CD4-positive, CD25-positive, alpha-beta regulatory T cell (primary cell): ENCODE data around the gene EDN2. TPM values are rescaled to one million over a fixed set of nuclear protein-coding genes. Genes with fewer than 3 reads are reported as not detected.

ENCODE experiments used
- ATAC-seq, 2 donors: fragments of 150-1000 bp; cut with Tn5 transposase; one replicate each; pipeline ENCODE4 v1.10.0; 2021; ENCODE audit warnings: low read depth in 2 of 2, moderate number of reproducible peaks in 2 of 2, moderate library complexity in 1 of 2
- DNase-seq, 3 donors: peaks; one replicate each; pipeline versions ENCODE4 v3.0.0 to v3.0.0-alpha.2; 2012 to 2022; ENCODE audit warnings: mixed read lengths in 1 of 3
- H3K27ac ChIP-seq: one replicate; pipeline ENCODE4 v1.7.0; 2013; ENCODE audit warnings: mild to moderate bottlenecking, low read length; ENCODE audit not compliant: insufficient read depth, poor library complexity, severe bottlenecking
- H3K27me3 ChIP-seq: one replicate; pipeline ENCODE4 v1.7.0; 2013; ENCODE audit warnings: low read length; ENCODE audit not compliant: control insufficient read depth, insufficient read depth
- H3K36me3 ChIP-seq: one replicate; pipeline ENCODE4 v1.7.0; 2013; ENCODE audit warnings: mild to moderate bottlenecking, low read length, moderate library complexity; ENCODE audit not compliant: control insufficient read depth, insufficient read depth
- H3K4me1 ChIP-seq: 2 replicates; pipeline ENCODE4 v1.7.0; 2013; ENCODE audit warnings: mild to moderate bottlenecking, low read length; ENCODE audit not compliant: insufficient read depth, control insufficient read depth, poor library complexity, severe bottlenecking
- H3K4me3 ChIP-seq: one replicate; pipeline ENCODE4 v1.7.0; 2013; ENCODE audit warnings: low read depth, mild to moderate bottlenecking, low read length, moderate library complexity
- H3K9me3 ChIP-seq, 2 experiments: 1 replicate in 1 of 2; 2 replicates in 1 of 2; pipeline ENCODE4 v1.7.0; 2013; ENCODE audit warnings: low read length in 2 of 2, mild to moderate bottlenecking in 1 of 2, moderate library complexity in 1 of 2; ENCODE audit not compliant: control insufficient read depth in 2 of 2
- H3K27ac Mint-ChIP-seq, 3 donors: one replicate each; pipeline ENCODE4 v1.8.0; 2020 to 2022; ENCODE audit warnings: mild to moderate bottlenecking in 3 of 3, mixed read lengths in 3 of 3, moderate library complexity in 2 of 3
- H3K27me3 Mint-ChIP-seq: one replicate; pipeline ENCODE4 v1.8.0; 2022; ENCODE audit warnings: mild to moderate bottlenecking, mixed read lengths
- H3K36me3 Mint-ChIP-seq: one replicate; pipeline ENCODE4 v1.8.0; 2020; ENCODE audit warnings: mixed read lengths
- H3K4me1 Mint-ChIP-seq, 4 donors: one replicate each; pipeline ENCODE4 v1.8.0; 2020 to 2022; ENCODE audit warnings: mixed read lengths in 4 of 4, mild to moderate bottlenecking in 1 of 4
- H3K4me3 Mint-ChIP-seq, 4 donors: one replicate each; pipeline ENCODE4 v1.8.0; 2020 to 2022; ENCODE audit warnings: mild to moderate bottlenecking in 4 of 4, mixed read lengths in 4 of 4, moderate library complexity in 3 of 4
- H3K9me3 Mint-ChIP-seq, 7 donors: one replicate each; pipeline ENCODE4 v1.8.0; 2020 to 2022; ENCODE audit warnings: mixed read lengths in 7 of 7, mild to moderate bottlenecking in 3 of 7, moderate library complexity in 2 of 7
- polyA plus RNA-seq, 4 donors: library from polyadenylated mRNA; unstranded; fragments of 300-500 nt; fragmentation: Illumina TruSeq; gene quantifications; one replicate each; pipeline ENCODE4 v1.2.3, GENCODE V29; 2021
- total RNA-seq: library from RNA; stranded (reverse); gene quantifications from one replicate; pipeline ENCODE4 v1.2.3, GENCODE V29; 2022

Gene EDN2
- total and polyA plus RNA-seq, 5 donors from 2014 or later = 0.52 TPM; not detected in 4

DNA sequence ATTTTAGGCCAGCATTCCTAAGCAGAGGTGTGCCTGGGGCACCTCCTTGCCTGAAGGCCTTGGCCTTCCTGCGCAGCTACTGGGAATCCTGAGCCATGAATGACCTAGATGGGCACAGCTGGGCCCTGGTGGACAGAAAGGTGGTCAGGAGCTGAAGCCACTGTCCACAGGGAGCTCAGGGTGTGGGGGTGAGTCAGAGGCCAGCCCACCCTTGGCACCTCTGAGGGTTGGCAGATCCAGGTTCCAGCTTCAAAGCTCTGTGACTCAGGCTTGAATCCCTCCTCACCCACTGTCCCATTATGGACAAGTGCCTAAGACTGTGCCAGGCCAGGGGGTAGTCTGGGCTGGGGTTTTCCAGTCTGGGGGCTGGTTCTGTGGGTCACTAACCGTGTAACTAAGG lies 6.4 kb upstream of the EDN2 start:
- no peaks in the 10 kb centered on the region for H3K36me3 ChIP-seq
- no peaks in the 10 kb centered on the region for H3K27me3 ChIP-seq
- no peak for ATAC-seq
- H3K9me3 ChIP-seq = no peaks in the 10 kb centered on the region
- no peak overlapping the region for H3K4me3 ChIP-seq
- Mint-ChIP-seq H3K4me3 (no peak overlapping the region), H3K36me3 (no peaks in the 10 kb centered on the region), H3K27me3 (peaks cover 31% of the 10 kb centered on the region), H3K9me3 (peaks cover 0 to 2% (median 0%) of the 10 kb centered on the region in 7 donors), H3K27ac (no peak overlapping the region), H3K4me1 (peaks cover 0 to 16% (median 4%) of the 10 kb centered on the region in 4 donors)
- H3K27ac ChIP-seq = no peak overlapping the region
- peaks cover under 1% of the 10 kb centered on the region for H3K4me1 ChIP-seq
- no peak for DNase-seq

DNA sequence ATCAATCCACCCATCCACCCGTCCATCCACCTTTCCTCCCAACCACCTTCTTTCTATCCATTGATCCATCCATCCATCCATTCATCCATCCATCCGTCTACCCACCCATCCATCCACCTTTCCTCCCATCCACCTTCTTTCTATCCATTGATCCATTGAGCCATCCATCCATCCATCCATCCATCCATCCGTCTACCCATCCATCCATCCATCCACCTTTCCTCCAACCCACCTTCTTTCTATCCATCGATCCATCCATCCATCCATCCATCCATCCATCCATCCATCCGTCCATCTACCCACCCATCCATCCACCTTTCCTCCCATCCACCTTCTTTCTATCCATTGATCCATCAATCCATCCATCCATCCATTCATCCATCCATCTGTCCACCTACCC lies 5.1 kb upstream of the EDN2 start:
- Histone ChIP-seq H3K27ac (no peak overlapping the region), H3K36me3 (no peaks in the 10 kb centered on the region), H3K4me1 (no peaks in the 10 kb centered on the region), H3K27me3 (no peaks in the 10 kb centered on the region), H3K4me3 (no peak overlapping the region), H3K9me3 (no peaks in the 10 kb centered on the region)
- peaks cover 0 to 7% (median 4%) of the 10 kb centered on the region in 4 donors for H3K4me1 Mint-ChIP-seq
- H3K27me3 Mint-ChIP-seq = peaks cover 24% of the 10 kb centered on the region
- peak overlapping the region in 1 of 3 donors; percentile 65 for H3K27ac Mint-ChIP-seq
- ATAC-seq (no peak), DNase-seq (no peak)
- H3K4me3 Mint-ChIP-seq = no peak overlapping the region
- no peaks in the 10 kb centered on the region for H3K36me3 Mint-ChIP-seq
- peaks cover 0 to 2% (median 0%) of the 10 kb centered on the region in 7 donors for H3K9me3 Mint-ChIP-seq

- H3K27me3 Mint-ChIP-seq = peaks cover 21% of the 10 kb centered on the region
- H3K9me3 ChIP-seq = no peaks in the 10 kb centered on the region
- no peak overlapping the region for H3K27ac ChIP-seq
- peaks cover 0 to 2% (median 0%) of the 10 kb centered on the region in 7 donors for H3K9me3 Mint-ChIP-seq
- no peaks in the 10 kb centered on the region for H3K27me3 ChIP-seq
- H3K4me1 Mint-ChIP-seq = peaks cover 0 to 6% (median 4%) of the 10 kb centered on the region in 4 donors
- H3K4me1 ChIP-seq = no peaks in the 10 kb centered on the region
- no peak overlapping the region for H3K4me3 Mint-ChIP-seq
- H3K36me3 ChIP-seq = no peaks in the 10 kb centered on the region
- no peaks in the 10 kb centered on the region for H3K36me3 Mint-ChIP-seq
- ATAC-seq (no peak), DNase-seq (no peak)
- H3K4me3 ChIP-seq = no peak overlapping the region
- no peak overlapping the region for H3K27ac Mint-ChIP-seq
Observed at GRCh38 chr1:41488040-41488951, 3.8 kb upstream of the EDN2 start.

GRCh38 chr1:41487126-41488039 lies 2.9 kb upstream of the EDN2 start:
- Histone ChIP-seq H3K36me3 (no peaks in the 10 kb centered on the region), H3K4me1 (no peaks in the 10 kb centered on the region), H3K27me3 (no peaks in the 10 kb centered on the region), H3K27ac (no peak overlapping the region), H3K9me3 (no peaks in the 10 kb centered on the region), H3K4me3 (no peak overlapping the region)
- H3K4me1 Mint-ChIP-seq = peaks cover 0 to 6% (median 4%) of the 10 kb centered on the region in 4 donors
- ATAC-seq (no peak), DNase-seq (no peak)
- peaks cover 0 to 2% (median 0%) of the 10 kb centered on the region in 7 donors for H3K9me3 Mint-ChIP-seq
- no peak overlapping the region for H3K27ac Mint-ChIP-seq
- H3K36me3 Mint-ChIP-seq = no peaks in the 10 kb centered on the region
- H3K27me3 Mint-ChIP-seq = peaks cover 21% of the 10 kb centered on the region
- peak overlapping the region in 1 of 4 donors; percentile 31 for H3K4me3 Mint-ChIP-seq

GRCh38 chr1:41486371-41487125 lies 2.1 kb upstream of the EDN2 start:
- no peaks in the 10 kb centered on the region for H3K36me3 ChIP-seq

DNA sequence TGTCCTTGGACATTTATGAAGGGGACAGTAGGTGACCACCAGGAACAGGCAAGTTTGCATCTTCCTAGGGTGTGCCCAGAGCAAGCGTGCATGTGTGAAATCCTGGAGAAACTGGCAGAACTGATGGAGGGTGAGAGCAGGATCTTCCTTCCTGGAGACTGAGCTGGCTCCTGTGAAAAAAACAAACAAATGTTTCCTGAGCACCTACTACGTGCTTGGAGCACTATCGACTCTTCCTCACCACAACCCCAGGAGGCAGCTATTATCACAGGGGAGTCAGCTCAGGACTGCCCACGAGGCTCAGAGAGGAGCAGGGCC lies 1.5 kb upstream of the EDN2 start:
- no peak overlapping the region for H3K4me3 Mint-ChIP-seq
- H3K9me3 Mint-ChIP-seq = peaks cover 0 to 2% (median 0%) of the 10 kb centered on the region in 7 donors
- no peak for ATAC-seq

More at GRCh38 chr1:41486371-41487125, 2.1 kb upstream of the EDN2 start:
- peaks cover 0 to 2% (median 0%) of the 10 kb centered on the region in 7 donors for H3K9me3 Mint-ChIP-seq
- no peaks in the 10 kb centered on the region for H3K27me3 ChIP-seq
- peaks cover 0 to 6% (median 4%) of the 10 kb centered on the region in 4 donors for H3K4me1 Mint-ChIP-seq
- H3K27me3 Mint-ChIP-seq = peaks cover 21% of the 10 kb centered on the region
- DNase-seq = no peak
- no peak for ATAC-seq
- no peaks in the 10 kb centered on the region for H3K4me1 ChIP-seq
- peak overlapping the region in 2 of 3 donors; percentile 0 to 13 for H3K27ac Mint-ChIP-seq
- H3K4me3 Mint-ChIP-seq = peak overlapping the region in 1 of 4 donors; percentile 2
- no peak overlapping the region for H3K4me3 ChIP-seq
- no peak overlapping the region for H3K27ac ChIP-seq
- H3K9me3 ChIP-seq = no peaks in the 10 kb centered on the region
- no peaks in the 10 kb centered on the region for H3K36me3 Mint-ChIP-seq

GRCh38 chr1:41485605-41486004 lies 1.1 kb upstream of the EDN2 start:
- no peak overlapping the region for H3K27ac ChIP-seq
- Mint-ChIP-seq H3K27me3 (peaks cover 21% of the 10 kb centered on the region), H3K36me3 (no peaks in the 10 kb centered on the region), H3K27ac (no peak overlapping the region), H3K9me3 (peaks cover 0 to 2% (median 0%) of the 10 kb centered on the region in 7 donors), H3K4me3 (no peak overlapping the region), H3K4me1 (peaks cover 0 to 6% (median 4%) of the 10 kb centered on the region in 4 donors)
- no peaks in the 10 kb centered on the region for H3K36me3 ChIP-seq
- no peak overlapping the region for H3K4me3 ChIP-seq
- no peak for ATAC-seq
- no peak for DNase-seq
- no peaks in the 10 kb centered on the region for H3K4me1 ChIP-seq
- H3K27me3 ChIP-seq = no peaks in the 10 kb centered on the region
- no peaks in the 10 kb centered on the region for H3K9me3 ChIP-seq

More for the DNA sequence above, 1.5 kb upstream of the EDN2 start:
- H3K27me3 ChIP-seq = no peaks in the 10 kb centered on the region
- H3K27me3 Mint-ChIP-seq = peaks cover 21% of the 10 kb centered on the region
- DNase-seq = no peak
- H3K4me1 Mint-ChIP-seq = peaks cover 0 to 6% (median 4%) of the 10 kb centered on the region in 4 donors
- H3K27ac Mint-ChIP-seq = no peak overlapping the region
- H3K9me3 ChIP-seq = no peaks in the 10 kb centered on the region
- no peaks in the 10 kb centered on the region for H3K36me3 Mint-ChIP-seq
- H3K27ac ChIP-seq = no peak overlapping the region
- no peaks in the 10 kb centered on the region for H3K36me3 ChIP-seq
- no peaks in the 10 kb centered on the region for H3K4me1 ChIP-seq
- H3K4me3 ChIP-seq = no peak overlapping the region
